Measurements from ENCODE around the gene ATP5PO. TPM values are rescaled to one million over a fixed set of nuclear protein-coding genes. Genes with fewer than 3 reads are reported as not detected.
"Not testable (repeated sequence)": the region's sequence is repeated elsewhere in the genome, so short reads cannot be mapped to it uniquely, and the experiment has no call there.

Gene ATP5PO
- total RNA-seq, 1 donor from 2014 or later, result 172 TPM

DNA sequence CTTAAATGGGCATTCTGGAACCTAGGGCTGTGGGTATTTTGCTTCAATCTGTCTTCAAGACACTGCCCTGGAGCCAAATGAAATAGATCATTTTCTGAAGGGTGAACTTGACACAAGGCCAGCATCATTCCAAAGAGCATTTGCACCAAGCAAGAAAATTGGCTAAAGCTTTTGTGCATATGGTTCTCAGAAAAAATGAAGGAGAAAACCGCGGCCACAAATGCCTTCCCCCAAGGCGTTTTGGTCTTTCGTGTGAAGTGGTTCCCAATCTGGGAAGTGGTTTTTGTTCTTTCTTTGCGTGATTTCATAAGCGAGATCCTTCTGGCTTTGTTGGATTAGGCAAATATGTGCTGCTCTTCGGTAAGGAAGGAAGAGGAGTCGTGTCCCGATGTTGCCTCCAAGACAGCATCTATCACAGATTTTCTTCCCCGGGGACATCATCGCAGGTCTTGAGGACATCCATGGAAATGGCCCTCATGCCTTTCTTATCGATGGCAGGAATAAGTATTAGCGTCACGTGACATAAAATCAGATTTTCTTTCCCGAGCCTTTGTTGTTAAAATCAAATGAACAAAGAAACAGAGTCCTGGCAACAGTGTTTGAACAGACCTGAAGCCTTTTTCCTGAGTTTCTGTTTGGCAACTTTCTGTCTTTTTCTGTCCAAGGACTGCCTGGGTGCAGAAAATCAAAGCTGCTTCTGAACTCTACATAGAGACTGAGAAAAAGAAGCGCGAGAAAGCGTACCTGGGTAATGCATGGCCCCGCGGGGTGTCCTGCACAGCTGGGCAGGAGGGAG lies 31.0 kb downstream of the ATP5PO start:
- intact Hi-C loops (cut with micrococcal nuclease), result no loop called here
- Mint-ChIP-seq H3K27ac (peak overlapping the region; percentile 5), H3K36me3 (ENCODE audit: low read depth) (no peaks in the 10 kb centered on the region), H3K4me3 (no peak overlapping the region), H3K27me3 (peaks cover 4% of the 10 kb centered on the region), H3K4me1 (no peaks in the 10 kb centered on the region), H3K9me3 (no peaks in the 10 kb centered on the region)
- DNase-seq, result no peak

DNA sequence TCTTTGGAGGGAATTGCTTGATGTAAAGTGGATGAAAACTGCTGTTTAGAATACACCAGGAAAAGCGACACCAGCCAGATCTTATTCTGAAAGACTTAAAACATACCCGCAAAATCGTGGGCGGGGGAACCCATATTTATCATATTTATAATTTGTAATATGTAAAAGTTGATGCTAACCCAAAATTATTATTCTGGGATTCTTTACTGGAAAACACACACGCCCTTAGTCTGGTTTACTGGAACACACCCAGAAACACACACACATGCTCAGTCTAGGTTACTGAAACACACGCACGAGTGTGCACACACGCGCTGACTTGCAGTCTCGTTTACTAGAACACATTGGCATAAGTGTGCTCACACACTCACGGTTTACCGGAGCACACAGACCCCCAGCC lies 32.5 kb downstream of the ATP5PO start:
- no peaks in the 10 kb centered on the region for H3K9me3 Mint-ChIP-seq
- H3K27ac Mint-ChIP-seq, result no peak overlapping the region
- peaks cover 4% of the 10 kb centered on the region for H3K27me3 Mint-ChIP-seq
- no peak overlapping the region for H3K4me3 Mint-ChIP-seq
- no peak for DNase-seq
- H3K36me3 Mint-ChIP-seq (ENCODE audit: low read depth), result no peaks in the 10 kb centered on the region
- intact Hi-C loops (cut with micrococcal nuclease), result no loop called here
- H3K4me1 Mint-ChIP-seq, result no peaks in the 10 kb centered on the region

DNA sequence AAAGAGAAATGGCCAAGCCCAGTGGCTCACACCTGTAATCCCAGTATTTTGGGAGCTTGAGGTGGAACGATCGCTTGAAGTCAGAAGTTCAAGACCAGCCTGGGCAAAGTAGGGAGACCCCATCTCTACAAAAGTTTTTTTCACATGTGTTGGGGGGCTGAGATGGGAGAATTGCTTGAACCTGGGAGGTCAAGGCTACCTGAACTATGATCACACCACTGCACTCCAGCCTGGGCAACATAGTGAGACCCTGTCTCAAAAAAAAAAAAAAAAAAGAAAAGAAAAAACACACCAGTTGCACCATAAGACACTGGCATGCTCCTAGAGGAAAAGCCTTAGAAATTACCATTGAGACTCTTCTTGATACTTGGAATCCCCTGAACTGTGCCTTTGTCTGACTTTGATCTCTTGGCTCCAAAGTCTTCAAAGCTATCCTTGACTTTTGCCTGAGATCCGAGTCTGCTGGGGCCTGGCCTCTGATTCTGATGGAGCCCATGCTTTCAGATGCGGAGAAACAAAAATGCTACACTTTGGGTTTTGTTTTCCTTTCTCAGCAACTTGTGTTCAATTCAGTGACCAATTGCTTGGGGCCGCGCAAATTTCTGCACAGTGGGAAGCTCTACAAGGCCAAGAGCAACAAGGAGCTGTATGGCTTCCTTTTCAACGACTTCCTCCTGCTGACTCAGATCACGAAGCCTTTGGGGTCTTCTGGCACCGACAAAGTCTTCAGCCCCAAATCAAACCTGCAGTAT lies 33.7 kb downstream of the ATP5PO start:
- intact Hi-C loops (cut with micrococcal nuclease), result no loop called here
- no peaks in the 10 kb centered on the region for H3K9me3 Mint-ChIP-seq
- no peaks in the 10 kb centered on the region for H3K36me3 Mint-ChIP-seq (ENCODE audit: low read depth)
- H3K27me3 Mint-ChIP-seq, result peaks cover 4% of the 10 kb centered on the region
- no peaks in the 10 kb centered on the region for H3K4me1 Mint-ChIP-seq
- H3K4me3 Mint-ChIP-seq, result no peak overlapping the region
- no peak overlapping the region for H3K27ac Mint-ChIP-seq
- DNase-seq, result no peak

DNA sequence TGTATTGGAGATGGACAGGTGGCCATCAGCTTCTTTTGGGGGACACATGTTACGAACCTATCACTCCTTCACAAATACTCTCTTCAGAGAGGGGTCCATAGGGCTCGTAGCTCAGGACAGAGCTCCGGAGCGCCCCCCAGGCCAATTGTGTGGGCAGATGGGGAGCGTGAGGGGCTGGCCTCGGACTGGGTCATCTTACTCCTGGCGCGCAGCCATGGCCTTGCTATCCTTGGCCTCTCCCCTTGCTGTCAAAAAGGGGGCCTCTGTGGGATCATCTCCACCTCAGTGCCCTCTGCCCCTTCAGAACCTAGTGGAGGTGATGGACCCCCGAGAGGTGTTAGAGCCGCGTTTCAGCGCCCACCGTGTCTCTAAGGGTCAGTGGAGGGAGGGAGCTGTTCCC lies 35.0 kb downstream of the ATP5PO start:
- no peaks in the 10 kb centered on the region for H3K4me1 Mint-ChIP-seq
- intact Hi-C loops (cut with micrococcal nuclease), result no loop called here
- no peaks in the 10 kb centered on the region for H3K9me3 Mint-ChIP-seq
- no peak for DNase-seq
- H3K36me3 Mint-ChIP-seq (ENCODE audit: low read depth), result no peaks in the 10 kb centered on the region
- H3K4me3 Mint-ChIP-seq, result no peak overlapping the region
- peaks cover 4% of the 10 kb centered on the region for H3K27me3 Mint-ChIP-seq
- H3K27ac Mint-ChIP-seq, result no peak overlapping the region

DNA sequence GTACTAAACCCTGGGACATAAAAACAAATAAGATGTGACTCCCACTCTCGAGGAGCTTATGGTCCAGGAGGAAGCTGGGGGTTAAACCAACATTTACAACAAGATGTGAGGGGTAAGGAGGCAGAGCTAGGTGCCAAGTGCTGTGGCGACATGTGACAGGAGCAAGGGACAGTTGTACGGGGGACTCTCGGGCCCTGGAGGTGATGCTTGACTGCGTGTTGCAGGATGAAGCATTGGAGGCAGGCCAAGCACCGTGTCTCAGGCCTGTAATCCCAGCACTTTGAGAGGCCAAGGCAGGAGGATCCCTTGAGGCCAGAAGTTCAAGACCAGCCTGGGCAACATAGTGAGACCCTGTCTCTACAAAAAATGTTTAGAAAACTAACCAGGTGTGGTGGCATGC lies 36.8 kb downstream of the ATP5PO start:
- Mint-ChIP-seq H3K27me3 (no peaks in the 10 kb centered on the region), H3K4me1 (no peaks in the 10 kb centered on the region), H3K4me3 (no peak overlapping the region), H3K9me3 (no peaks in the 10 kb centered on the region), H3K36me3 (ENCODE audit: low read depth) (no peaks in the 10 kb centered on the region), H3K27ac (no peak overlapping the region)
- intact Hi-C loops (cut with micrococcal nuclease), result no loop called here
- DNase-seq, result no peak

DNA sequence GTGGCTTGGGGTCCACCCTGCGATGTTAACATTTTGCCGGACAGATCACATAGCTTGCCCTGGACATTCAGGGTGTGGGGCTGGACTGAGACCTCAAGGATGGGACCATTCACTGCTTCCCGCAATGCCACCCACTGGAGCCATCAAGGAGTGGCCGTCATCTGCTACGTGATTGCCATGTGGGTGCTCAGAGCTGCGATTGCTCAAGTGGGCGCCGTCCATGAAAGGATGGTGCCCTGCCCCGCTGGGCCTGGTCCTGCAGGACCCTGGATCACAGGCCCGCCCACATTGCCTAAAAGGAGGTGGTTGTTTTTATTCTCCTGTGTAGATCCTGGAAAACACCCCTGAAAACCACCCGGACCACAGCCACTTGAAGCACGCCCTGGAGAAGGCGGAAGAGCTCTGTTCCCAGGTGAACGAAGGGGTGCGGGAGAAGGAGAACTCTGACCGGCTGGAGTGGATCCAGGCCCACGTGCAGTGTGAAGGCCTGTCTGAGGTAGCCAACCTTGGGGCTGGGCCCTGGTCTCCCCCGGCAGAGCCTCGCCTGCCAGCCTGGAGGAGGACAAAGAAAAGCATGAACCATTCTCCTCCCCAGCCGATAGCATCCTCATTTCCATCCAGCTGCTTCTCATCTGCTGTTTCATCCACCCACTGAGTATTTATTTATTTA lies 40.4 kb downstream of the ATP5PO start:
- no peak overlapping the region for H3K27ac Mint-ChIP-seq
- peaks cover 1% of the 10 kb centered on the region for H3K27me3 Mint-ChIP-seq
- no peaks in the 10 kb centered on the region for H3K4me1 Mint-ChIP-seq
- no peak for DNase-seq
- intact Hi-C loops (cut with micrococcal nuclease), result no loop called here
- H3K4me3 Mint-ChIP-seq, result no peak overlapping the region
- H3K9me3 Mint-ChIP-seq, result no peaks in the 10 kb centered on the region
- H3K36me3 Mint-ChIP-seq (ENCODE audit: low read depth), result no peaks in the 10 kb centered on the region

DNA sequence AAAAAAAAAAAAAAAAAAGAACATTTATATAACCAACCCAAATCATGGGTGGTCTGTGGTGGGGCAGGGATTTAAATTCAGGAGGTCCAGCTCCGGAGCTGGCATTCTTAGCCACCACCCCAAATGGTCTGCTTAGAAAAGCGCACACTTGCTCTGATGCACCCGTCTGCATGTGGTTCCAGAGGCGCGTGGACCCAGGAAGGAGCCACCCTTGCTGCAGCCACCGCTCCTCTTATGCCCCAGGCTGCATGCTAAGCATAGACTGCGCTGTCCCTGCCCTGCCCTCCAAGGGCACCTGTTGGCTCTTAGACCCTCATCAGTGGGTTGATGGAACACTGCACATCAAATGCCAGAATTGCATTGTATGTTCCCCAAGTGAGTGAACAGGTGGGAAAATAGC lies 41.4 kb downstream of the ATP5PO start:
- intact Hi-C loops (cut with micrococcal nuclease), result no loop called here
- peaks cover 6% of the 10 kb centered on the region for H3K27me3 Mint-ChIP-seq
- H3K4me1 Mint-ChIP-seq, result no peaks in the 10 kb centered on the region
- no peaks in the 10 kb centered on the region for H3K36me3 Mint-ChIP-seq (ENCODE audit: low read depth)
- no peak overlapping the region for H3K27ac Mint-ChIP-seq
- no peak overlapping the region for H3K4me3 Mint-ChIP-seq
- DNase-seq, result no peak
- H3K9me3 Mint-ChIP-seq, result no peaks in the 10 kb centered on the region

DNA sequence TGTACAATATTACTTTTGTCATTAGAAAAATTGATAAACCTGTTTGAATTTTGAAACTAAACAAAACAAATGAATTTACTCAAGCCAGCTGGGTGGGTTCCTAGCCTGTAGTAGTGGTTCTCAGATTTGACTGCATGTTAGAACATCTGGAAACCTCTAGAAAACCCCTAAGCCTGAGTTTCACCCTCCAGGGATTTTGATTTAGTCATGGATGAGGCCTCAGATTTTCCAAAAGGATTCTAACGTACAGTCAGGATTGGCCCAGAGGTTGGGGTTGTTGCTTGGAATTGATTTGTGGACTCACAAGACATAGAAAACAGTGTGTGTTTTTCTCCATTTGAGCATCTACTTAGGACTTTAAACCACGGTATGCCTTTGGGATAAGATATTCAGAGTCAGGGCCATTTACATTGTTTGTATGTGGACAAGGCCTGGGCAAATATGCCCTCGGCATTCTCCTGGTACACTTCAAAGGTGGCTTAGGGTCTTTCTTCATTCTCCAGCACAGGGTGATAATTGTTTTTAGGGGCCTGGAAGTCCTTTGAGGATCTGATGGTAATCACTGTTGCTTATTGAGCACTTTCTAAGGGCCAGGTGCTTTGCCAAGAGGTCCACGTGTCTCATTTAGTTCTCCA lies 42.6 kb downstream of the ATP5PO start:
- H3K36me3 Mint-ChIP-seq (ENCODE audit: low read depth), result no peaks in the 10 kb centered on the region

DNA sequence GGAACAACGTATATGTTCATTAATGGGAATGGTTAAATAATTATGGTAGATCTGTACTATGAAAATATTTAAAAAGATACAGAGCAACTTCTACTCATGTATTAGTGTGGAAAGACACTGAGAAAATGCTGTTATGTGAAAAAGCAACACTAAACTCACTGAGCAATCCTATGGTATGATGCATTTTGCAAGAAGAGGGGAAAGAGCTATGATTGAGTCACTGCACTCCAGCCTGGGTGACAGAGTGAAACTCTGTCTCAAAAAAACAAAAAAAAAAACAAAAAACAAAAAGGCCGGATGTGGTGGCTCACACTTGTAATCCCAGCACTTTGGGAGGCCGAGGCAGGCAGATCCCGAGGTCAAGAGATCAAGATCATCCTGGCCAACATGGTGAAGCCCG lies 44.4 kb downstream of the ATP5PO start:
- no peak overlapping the region for H3K27ac Mint-ChIP-seq
- no peaks in the 10 kb centered on the region for H3K9me3 Mint-ChIP-seq
- intact Hi-C loops (cut with micrococcal nuclease), result no loop called here
- no peak overlapping the region for H3K4me3 Mint-ChIP-seq
- no peaks in the 10 kb centered on the region for H3K36me3 Mint-ChIP-seq (ENCODE audit: low read depth)
- H3K27me3 Mint-ChIP-seq, result peaks cover 6% of the 10 kb centered on the region
- DNase-seq, result no peak
- H3K4me1 Mint-ChIP-seq, result no peaks in the 10 kb centered on the region

More for the DNA sequence above, 42.6 kb downstream of the ATP5PO start:
- Mint-ChIP-seq H3K4me3 (no peak overlapping the region), H3K4me1 (no peaks in the 10 kb centered on the region), H3K27ac (no peak overlapping the region), H3K27me3 (peaks cover 6% of the 10 kb centered on the region), H3K9me3 (no peaks in the 10 kb centered on the region)
- no peak for DNase-seq
- intact Hi-C loops (cut with micrococcal nuclease), result no loop called here

DNA sequence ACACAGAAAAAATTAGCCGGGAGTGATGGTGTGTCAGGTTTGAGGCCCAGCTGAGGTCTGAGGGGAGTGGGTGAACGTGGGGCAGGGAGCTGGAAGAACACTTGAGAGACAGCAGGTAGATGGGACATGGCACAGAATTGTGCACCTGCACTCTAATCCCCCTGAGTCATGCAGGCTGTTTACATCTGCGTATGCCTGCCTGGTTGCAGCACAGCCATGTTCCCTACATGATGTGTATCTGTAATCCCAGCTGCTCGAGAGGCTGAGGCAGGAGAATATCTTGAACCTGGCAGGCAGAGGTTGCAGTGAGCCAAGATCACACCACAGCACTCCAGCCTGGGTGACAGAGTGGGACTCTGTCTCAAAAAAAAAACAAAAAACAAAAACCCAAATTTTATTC lies 44.8 kb downstream of the ATP5PO start:
- Mint-ChIP-seq H3K27me3 (peaks cover 8% of the 10 kb centered on the region), H3K9me3 (no peaks in the 10 kb centered on the region), H3K4me3 (no peak overlapping the region), H3K27ac (no peak overlapping the region), H3K4me1 (no peaks in the 10 kb centered on the region), H3K36me3 (ENCODE audit: low read depth) (no peaks in the 10 kb centered on the region)
- DNase-seq, result no peak
- intact Hi-C loops (cut with micrococcal nuclease), result no loop called here

DNA sequence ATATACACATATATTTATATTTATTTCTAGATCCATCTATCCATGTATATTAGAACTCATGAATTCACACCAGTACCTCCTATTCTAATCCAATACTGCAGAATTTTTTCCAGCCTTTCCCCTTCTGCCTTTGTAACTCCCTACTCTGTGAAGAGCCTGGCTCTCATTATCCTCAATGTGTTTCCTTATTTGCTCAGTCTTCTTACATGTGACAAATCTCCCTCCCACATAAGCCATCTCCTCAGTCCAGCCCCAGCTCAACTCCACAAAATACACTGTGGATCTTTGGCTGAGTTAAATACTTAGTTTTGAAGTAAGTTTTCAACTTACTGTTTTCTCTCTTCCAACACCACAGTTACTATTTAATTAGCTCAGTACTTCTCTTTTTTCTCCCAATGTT lies 45.7 kb downstream of the ATP5PO start:
- Mint-ChIP-seq H3K36me3 (ENCODE audit: low read depth) (no peaks in the 10 kb centered on the region), H3K4me3 (no peak overlapping the region), H3K9me3 (no peaks in the 10 kb centered on the region), H3K27me3 (peaks cover 8% of the 10 kb centered on the region), H3K4me1 (no peaks in the 10 kb centered on the region), H3K27ac (no peak overlapping the region)
- DNase-seq, result no peak
- intact Hi-C loops (cut with micrococcal nuclease), result no loop called here

DNA sequence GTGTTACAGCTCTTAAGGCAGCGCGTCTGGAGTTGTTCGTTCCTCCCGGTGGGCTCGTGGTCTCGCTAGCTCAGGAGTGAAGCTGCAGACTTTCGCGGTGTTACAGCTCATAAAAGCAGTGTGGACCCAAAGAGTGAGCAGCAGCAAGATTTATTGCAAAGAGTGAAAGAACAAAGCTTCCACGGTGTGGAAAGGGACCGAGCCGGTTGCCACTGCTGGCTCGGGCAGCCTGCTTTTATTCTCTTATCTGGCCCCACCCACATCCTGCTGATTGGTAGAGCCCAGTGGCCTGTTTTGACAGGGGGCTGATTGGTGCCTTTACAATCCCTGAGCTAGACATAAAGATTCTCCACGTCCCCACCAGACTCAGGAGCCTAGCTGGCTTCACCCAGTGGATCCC lies 47.7 kb downstream of the ATP5PO start:
- intact Hi-C loops (cut with micrococcal nuclease); H3K27me3 Mint-ChIP-seq; H3K36me3 Mint-ChIP-seq (ENCODE audit: low read depth); H3K9me3 Mint-ChIP-seq; DNase-seq; H3K27ac Mint-ChIP-seq; H3K4me1 Mint-ChIP-seq: not testable (repeated sequence)
- H3K4me3 Mint-ChIP-seq, result peak overlapping the region; percentile 22

DNA sequence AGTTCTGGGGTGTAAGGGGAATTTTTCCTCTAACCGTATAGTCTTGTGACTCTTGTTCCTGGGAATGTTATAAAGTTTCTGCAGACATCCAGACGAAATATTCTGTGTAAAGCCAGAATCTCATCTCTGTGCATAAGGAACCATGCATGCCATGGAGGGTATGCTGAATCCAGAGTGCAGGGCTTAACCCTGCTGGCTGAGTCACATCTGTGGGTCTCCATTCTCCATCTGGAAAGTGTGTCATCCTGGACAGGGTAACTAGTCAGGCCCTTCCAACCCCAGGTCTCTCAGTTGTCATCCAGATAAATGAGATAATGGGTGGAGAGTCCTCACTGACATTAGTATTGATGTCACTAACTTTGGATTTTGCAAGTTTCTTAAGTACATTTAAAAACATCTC lies 48.8 kb downstream of the ATP5PO start:
- Mint-ChIP-seq H3K36me3 (ENCODE audit: low read depth) (no peaks in the 10 kb centered on the region), H3K9me3 (no peaks in the 10 kb centered on the region), H3K4me3 (no peak overlapping the region), H3K27me3 (peaks cover 8% of the 10 kb centered on the region), H3K27ac (no peak overlapping the region), H3K4me1 (no peaks in the 10 kb centered on the region)
- intact Hi-C loops (cut with micrococcal nuclease), result no loop called here
- no peak for DNase-seq
